AML-193 (cell line): ENCODE data around the gene ADCY7.
A peak's percentile ranks its signal among the peaks of the same experiment; 100 is the strongest.

ENCODE experiments used
- DNase-seq, 2 experiments: peaks; one replicate each; lab custom pipeline; 2025; lab: John Stamatoyannopoulos, UW

The ADCY7 gene

GRCh38 chr16:50282010-50282538, 15.7 kb downstream of the ADCY7 start:
- peak; percentile 97 to 98 for DNase-seq

- peak; percentile 39 to 68 for DNase-seq
Observed at GRCh38 chr16:50282955-50283631, 16.7 kb downstream of the ADCY7 start.

- no peak for DNase-seq
Observed at GRCh38 chr16:50284131-50284911, 18.0 kb downstream of the ADCY7 start.

- DNase-seq = no peak
Observed at GRCh38 chr16:50285406-50286003, 19.2 kb downstream of the ADCY7 start.

- DNase-seq = no peak
Observed at GRCh38 chr16:50286681-50287080, 20.3 kb downstream of the ADCY7 start.

- DNase-seq = no peak
Observed at GRCh38 chr16:50288026-50288425, 21.7 kb downstream of the ADCY7 start.

- no peak for DNase-seq
Observed at GRCh38 chr16:50288920-50289319, 22.6 kb downstream of the ADCY7 start.

GRCh38 chr16:50289950-50290764, 23.8 kb downstream of the ADCY7 start:
- no peak for DNase-seq

GRCh38 chr16:50290856-50291255, 24.5 kb downstream of the ADCY7 start:
- no peak for DNase-seq

GRCh38 chr16:50291719-50292565, 25.6 kb downstream of the ADCY7 start:
- no peak for DNase-seq

- DNase-seq = no peak
Observed at GRCh38 chr16:50292566-50292948, 26.2 kb downstream of the ADCY7 start.

- no peak for DNase-seq
Observed at GRCh38 chr16:50293041-50293783, 26.9 kb downstream of the ADCY7 start.

- DNase-seq = no peak
Observed at GRCh38 chr16:50293994-50294855, 27.9 kb downstream of the ADCY7 start.

GRCh38 chr16:50294955-50295354, 28.6 kb downstream of the ADCY7 start:
- no peak for DNase-seq

- no peak for DNase-seq
Observed at GRCh38 chr16:50295541-50296132, 29.3 kb downstream of the ADCY7 start.

GRCh38 chr16:50296807-50297206, 30.5 kb downstream of the ADCY7 start:
- no peak for DNase-seq

GRCh38 chr16:50297301-50298074, 31.1 kb downstream of the ADCY7 start:
- no peak for DNase-seq

GRCh38 chr16:50298075-50298460, 31.7 kb downstream of the ADCY7 start:
- DNase-seq = no peak
